Middle frontal gyrus (tissue), 1 donor: ENCODE results near the gene DUSP1.
"Not testable (repeated sequence)": the region's sequence is repeated elsewhere in the genome, so short reads cannot be mapped to it uniquely, and the experiment has no call there.

Source experiments
- DNase-seq: peaks from one replicate; pipeline ENCODE4 v3.0.0-alpha.2; 2015; ENCODE audit warnings: low spot score; ENCODE audit errors: extremely low spot score

Gene DUSP1, protein sequence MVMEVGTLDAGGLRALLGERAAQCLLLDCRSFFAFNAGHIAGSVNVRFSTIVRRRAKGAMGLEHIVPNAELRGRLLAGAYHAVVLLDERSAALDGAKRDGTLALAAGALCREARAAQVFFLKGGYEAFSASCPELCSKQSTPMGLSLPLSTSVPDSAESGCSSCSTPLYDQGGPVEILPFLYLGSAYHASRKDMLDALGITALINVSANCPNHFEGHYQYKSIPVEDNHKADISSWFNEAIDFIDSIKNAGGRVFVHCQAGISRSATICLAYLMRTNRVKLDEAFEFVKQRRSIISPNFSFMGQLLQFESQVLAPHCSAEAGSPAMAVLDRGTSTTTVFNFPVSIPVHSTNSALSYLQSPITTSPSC

GRCh38 chr5:172770675-172771438 is at the start of gene DUSP1:
Gene DUSP1, minus strand, starts transcription at chr5:172771195. Its CDS starts 243 bp downstream, at chr5:172770952.
- DNase-seq = peak; percentile 92

DNA sequence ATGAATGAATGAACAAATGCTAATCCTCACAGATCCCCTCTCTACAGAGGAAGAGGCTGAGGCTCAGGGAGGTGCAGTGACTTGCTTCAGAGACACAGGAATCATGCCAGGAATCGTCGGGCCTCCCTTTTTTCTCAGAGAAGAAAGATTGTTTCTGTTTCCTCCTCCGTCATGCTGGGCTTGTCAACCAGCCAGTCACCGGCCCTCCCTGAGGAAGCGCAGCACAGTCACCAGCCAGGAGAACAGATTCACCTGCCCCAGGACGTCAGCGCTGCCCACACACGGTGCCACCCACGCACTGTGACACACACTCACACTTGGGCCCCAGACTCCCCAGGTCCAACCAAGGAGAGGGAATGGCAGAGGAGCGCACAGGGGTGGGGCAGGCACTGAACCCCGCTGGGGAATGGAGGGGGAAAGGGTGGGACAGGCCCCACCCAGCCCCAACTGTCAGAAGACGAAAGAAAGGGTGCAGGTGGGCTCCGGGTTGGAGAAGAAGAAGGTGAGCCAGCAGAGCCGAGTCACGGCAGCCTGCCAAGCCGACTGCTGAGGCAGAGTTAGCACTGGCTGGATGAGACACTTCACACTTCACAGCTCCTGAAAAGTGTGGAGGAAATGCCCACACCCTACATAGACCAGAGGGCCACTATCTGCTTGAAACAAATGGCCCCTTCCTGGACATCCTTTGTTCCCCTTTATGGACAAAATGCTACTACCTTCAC is 49.2 kb upstream of the DUSP1 start:
- no peak for DNase-seq

GRCh38 chr5:172819569-172819968 is 48.6 kb upstream of the DUSP1 start:
- DNase-seq = no peak

DNA sequence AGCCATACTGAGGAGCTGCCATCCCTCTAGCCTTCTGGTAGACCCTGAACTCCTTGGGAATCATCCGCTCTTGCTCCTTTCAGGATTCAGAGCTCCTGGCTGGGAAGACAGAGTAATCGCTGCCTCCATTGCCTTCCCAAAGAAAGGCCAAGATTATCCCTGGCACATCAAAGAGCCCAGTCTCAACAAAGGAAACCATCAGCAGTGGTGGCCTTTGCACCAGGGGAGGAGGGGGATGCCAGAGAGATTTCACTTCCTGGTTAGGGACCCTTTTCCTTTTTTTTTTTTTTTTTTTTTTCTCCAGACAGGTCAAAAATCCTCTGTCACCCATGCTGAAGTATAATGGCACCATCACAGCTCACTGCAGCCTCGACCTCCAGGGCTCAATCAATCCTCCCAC is 47.1 kb upstream of the DUSP1 start:
- no peak for DNase-seq

DNA sequence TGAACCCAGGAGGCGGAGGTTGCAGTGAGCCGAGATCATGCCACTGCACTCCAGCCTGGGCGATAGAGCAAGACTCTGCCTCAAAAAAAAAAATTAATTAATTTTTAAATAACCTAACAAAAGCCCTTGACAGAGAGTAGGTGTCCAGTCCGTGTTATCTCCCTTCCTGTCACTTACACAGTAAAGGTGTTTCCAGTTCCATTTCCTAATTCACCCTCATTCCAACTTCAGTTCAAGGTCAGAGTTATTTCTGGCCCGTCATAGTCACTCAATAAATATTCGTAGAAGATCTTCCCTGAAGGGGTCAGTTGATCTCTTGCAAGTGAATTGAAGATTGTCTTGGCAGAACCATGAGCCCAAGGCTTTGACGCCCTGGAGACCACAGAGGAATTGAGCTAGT is 46.7 kb upstream of the DUSP1 start:
- no peak for DNase-seq

GRCh38 chr5:172816925-172817562 is 46.0 kb upstream of the DUSP1 start:
- no peak for DNase-seq

DNA sequence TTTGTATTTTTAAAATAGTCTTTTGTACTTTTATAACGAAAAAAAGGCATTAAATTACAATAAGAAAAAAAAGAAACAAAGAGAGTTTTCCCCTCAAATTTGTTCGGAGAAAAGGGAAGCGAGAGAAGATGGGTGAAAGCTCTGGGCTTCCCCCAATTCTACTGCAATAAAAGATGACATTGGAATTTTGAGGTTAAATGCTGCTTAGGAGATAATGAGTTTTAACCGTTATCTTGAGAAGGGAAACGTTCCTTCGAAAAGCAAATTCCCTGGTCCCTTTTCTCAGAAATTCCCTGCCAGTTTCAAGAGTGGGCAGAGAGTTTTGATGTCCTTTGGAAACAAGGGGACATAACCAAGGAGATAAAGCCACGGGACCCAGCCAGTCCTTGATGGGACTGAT is 44.6 kb upstream of the DUSP1 start:
- DNase-seq = no peak

- not testable (repeated sequence) for DNase-seq
These were observed 40.0 kb upstream of the DUSP1 start for GRCh38 chr5:172810996-172811395.

DNA sequence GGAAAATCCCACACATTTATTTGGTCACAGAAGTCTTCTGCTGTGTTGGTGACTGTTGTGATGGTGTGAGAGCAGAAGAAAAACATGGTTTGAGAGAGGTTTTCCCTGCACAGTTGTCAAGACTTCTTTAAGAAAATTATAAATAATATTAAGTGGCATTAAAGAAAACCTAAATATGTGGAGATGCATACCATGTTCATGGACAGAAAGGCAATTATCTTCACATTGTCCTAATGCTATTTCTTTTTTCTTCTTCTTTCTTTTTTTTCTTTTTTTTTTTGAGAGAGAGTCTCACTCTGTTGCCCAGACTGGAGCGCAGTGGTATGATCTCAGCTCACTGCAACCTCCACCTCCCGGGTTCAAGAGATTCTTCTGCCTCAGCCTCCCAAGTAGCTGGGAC is 38.8 kb upstream of the DUSP1 start:
- no peak for DNase-seq

GRCh38 chr5:172807766-172808311 is 36.8 kb upstream of the DUSP1 start:
- DNase-seq = no peak

- no peak for DNase-seq
These were observed 36.1 kb upstream of the DUSP1 start for GRCh38 chr5:172806897-172807672.

GRCh38 chr5:172805736-172806255 is 34.8 kb upstream of the DUSP1 start:
- DNase-seq = no peak

DNA sequence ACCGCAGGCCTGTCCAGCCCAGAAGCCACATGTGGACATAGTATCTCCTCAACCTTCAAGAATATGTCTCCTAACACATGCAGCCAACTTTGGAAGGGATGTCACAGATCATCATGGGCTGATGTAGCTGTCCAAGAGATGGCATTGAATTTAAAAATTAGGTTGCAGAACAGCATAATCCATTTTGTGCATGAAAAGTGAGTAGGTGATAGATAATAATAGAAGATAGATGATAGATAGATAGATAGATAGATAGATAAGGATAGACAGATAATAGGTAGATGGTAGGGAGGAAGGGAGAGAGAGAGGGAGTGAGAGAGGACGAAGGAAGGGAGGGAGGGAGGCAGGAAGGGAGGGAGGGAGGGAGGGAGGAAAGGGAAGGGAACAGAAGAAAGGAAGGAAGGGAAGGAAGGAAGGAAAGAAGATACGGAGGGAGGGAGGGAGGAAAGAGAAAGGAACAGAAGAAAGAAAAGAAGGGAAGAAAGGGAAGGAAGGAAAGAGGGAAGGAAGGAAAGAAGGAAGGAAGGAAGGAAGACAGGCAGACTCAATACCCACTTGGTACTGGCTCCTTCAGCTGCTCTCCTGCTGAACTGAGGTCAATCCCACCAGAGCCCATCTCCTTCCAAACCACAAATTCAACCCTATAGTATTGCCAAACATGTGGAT is 34.2 kb upstream of the DUSP1 start:
- no peak for DNase-seq

GRCh38 chr5:172802567-172803176 is 31.7 kb upstream of the DUSP1 start:
- DNase-seq = no peak

- no peak for DNase-seq
These were observed 31.1 kb upstream of the DUSP1 start for GRCh38 chr5:172802112-172802511.

GRCh38 chr5:172801179-172801671 is 30.2 kb upstream of the DUSP1 start:
- DNase-seq = no peak

GRCh38 chr5:172800088-172800551 is 29.1 kb upstream of the DUSP1 start:
- DNase-seq = no peak

GRCh38 chr5:172799416-172799815 is 28.4 kb upstream of the DUSP1 start:
- DNase-seq = no peak
